ENCODE measurements around the gene SORL1.

GRCh38 chr11:121561716-121562115 lies 109.6 kb downstream of the SORL1 start:
- TF ChIP-seq GATA3 (IDR thresholded peaks at IDR 0.05; ENCODE audit: low read depth, low read length) (no peak), GATA2 (IDR thresholded peaks at IDR 0.05; ENCODE audit: low read depth, low read length) (no peak)
